ENCODE measurements around the gene TRIM36. TPM values are rescaled to one million over a fixed set of nuclear protein-coding genes. Genes with fewer than 3 reads are reported as not detected.
A peak's percentile ranks its signal among the peaks of the same experiment; 100 is the strongest.

The TRIM36 gene
- total RNA-seq, 4 donors from 2014 or later: 1.1 to 4.0 (median 2.0) TPM

DNA sequence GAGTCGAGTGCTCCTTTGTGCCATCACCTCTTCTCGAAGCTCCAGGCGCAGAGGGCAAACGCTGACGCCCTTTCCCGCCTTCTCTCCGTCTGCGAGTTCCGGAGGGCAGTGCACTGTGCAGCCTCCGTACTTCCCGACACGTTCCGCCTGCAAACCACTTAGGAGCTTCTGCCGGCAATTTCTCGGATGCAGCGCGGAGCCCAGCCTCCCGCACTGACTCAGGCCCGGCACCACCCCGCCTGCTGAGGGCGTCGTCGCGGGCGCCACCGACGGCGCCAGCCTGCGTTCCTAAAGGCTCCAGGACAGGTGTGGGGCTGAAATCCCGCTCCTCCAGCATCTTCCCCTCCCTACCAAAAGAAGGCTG lies 9.3 kb upstream of the TRIM36 start:
- no peaks in the 10 kb centered on the region for H3K9me3 ChIP-seq
- peaks cover 79% of the 10 kb centered on the region for H3K27me3 ChIP-seq
- TF ChIP-seq POLR2A (IDR thresholded peaks at IDR 0.05) (no peak), EP300 (IDR thresholded peaks at IDR 0.05) (no peak), POLR2AphosphoS5 (IDR thresholded peaks at IDR 0.05) (no peak)
- TF ChIP-seq, protein P1, sequence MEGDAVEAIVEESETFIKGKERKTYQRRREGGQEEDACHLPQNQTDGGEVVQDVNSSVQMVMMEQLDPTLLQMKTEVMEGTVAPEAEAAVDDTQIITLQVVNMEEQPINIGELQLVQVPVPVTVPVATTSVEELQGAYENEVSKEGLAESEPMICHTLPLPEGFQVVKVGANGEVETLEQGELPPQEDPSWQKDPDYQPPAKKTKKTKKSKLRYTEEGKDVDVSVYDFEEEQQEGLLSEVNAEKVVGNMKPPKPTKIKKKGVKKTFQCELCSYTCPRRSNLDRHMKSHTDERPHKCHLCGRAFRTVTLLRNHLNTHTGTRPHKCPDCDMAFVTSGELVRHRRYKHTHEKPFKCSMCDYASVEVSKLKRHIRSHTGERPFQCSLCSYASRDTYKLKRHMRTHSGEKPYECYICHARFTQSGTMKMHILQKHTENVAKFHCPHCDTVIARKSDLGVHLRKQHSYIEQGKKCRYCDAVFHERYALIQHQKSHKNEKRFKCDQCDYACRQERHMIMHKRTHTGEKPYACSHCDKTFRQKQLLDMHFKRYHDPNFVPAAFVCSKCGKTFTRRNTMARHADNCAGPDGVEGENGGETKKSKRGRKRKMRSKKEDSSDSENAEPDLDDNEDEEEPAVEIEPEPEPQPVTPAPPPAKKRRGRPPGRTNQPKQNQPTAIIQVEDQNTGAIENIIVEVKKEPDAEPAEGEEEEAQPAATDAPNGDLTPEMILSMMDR (IDR thresholded peaks at IDR 0.05): no peak
- WGBS: 80% methylated on average over 6 of the region's 30 CpGs
- H3K4me1 ChIP-seq: peaks cover 20% of the 10 kb centered on the region
- no peak for DNase-seq (ENCODE audit: low spot score in 2 of 2)
- no peaks in the 10 kb centered on the region for H3K36me3 ChIP-seq
- H3K27ac ChIP-seq: no peak overlapping the region
- peak overlapping the region; percentile 52 for H3K4me3 ChIP-seq

DNA sequence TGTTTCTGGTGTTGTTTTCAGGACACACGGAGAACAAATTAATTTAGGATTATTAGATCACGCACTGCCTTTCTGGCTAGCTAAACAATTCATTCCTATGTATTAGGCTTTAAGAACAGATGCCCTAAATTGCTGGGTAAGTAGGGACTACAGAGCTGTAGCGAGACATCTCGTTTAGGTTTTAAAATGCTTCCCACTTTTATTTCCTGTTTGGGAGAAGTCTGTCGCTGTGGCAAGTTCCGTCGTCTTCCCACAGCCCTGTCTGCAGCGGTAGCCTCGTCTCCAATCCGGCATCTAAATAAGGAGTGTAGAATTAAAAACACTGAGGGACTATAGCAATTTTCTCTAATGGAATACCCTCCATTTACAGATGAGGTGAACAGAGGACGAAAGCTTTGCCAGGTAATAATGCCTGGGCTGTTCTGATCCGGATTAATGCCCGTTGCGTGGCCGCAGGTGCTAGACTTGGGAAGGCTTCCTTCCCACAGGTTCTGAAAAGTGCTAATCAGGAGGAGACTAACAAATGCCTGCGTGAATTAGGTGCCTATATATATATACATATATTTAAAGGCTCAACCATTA lies 1.3 kb upstream of the TRIM36 start:
- Histone ChIP-seq H3K4me1 (peaks cover 23% of the 10 kb centered on the region), H3K4me3 (peak overlapping the region; percentile 80), H3K36me3 (no peaks in the 10 kb centered on the region), H3K27ac (no peak overlapping the region), H3K27me3 (peaks cover 38% of the 10 kb centered on the region), H3K9me3 (no peaks in the 10 kb centered on the region)
- WGBS: 33% methylated on average over 16 of the region's 16 CpGs
- DNase-seq (ENCODE audit: low spot score in 2 of 2): no peak
- TF ChIP-seq POLR2AphosphoS5 (IDR thresholded peaks at IDR 0.05) (no peak), POLR2A (IDR thresholded peaks at IDR 0.05) (no peak), EP300 (IDR thresholded peaks at IDR 0.05) (no peak)
- TF ChIP-seq, protein P1 (IDR thresholded peaks at IDR 0.05): no peak

DNA sequence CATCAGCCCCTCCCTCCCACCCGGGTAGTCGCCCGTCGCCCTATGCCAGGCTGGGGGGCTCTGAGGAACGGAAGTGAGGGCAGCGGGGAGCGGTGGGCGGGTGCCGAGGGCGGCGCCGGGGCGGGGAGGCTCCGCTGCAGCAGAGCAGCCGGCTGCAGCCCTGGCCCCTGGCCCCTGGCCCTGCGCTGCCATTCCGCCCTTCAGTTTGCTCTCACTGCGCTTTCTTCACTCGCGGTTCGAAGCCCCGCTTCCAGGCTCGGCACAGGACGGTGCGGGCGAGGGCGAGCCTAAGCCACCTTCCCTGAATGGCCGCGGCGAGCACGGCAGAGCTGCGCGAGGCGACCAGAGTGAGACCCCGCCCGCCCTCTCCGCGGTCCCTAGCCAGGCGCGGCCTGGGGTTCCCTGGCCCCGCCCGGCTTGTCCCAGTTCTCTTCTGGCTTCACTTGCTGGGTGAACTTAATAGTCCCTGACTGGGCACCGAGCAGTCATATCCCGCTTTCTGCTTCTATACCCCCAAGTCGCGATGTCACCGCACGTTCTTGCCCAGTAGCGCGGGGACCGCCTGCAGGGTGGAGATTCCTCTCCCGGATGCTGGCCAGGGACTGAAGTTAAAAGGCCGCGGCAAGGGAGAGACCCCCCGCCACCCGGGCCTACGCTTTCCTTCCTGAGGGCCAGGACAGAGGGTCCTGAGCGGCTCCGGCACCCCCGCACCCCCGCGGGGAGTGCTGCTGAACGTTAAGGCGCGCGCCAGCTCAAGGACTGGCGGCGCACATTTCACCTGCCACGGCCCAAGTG lies 623 bp upstream of the TRIM36 start:
- peak overlapping the region; percentile 80 for H3K4me3 ChIP-seq
- no peak for DNase-seq (ENCODE audit: low spot score in 2 of 2)
- WGBS: 0% methylated on average over 22 of the region's 69 CpGs
- H3K27me3 ChIP-seq: peaks cover 41% of the 10 kb centered on the region
- H3K27ac ChIP-seq: peak overlapping the region; percentile 52
- peaks cover 23% of the 10 kb centered on the region for H3K4me1 ChIP-seq
- H3K9me3 ChIP-seq: no peaks in the 10 kb centered on the region
- no peaks in the 10 kb centered on the region for H3K36me3 ChIP-seq
- TF ChIP-seq POLR2A (IDR thresholded peaks at IDR 0.05): no peak
- TF ChIP-seq, protein P1 (IDR thresholded peaks at IDR 0.05): no peak
- TF ChIP-seq POLR2AphosphoS5 (IDR thresholded peaks at IDR 0.05): no peak
- no peak for TF ChIP-seq EP300 (IDR thresholded peaks at IDR 0.05)

DNA sequence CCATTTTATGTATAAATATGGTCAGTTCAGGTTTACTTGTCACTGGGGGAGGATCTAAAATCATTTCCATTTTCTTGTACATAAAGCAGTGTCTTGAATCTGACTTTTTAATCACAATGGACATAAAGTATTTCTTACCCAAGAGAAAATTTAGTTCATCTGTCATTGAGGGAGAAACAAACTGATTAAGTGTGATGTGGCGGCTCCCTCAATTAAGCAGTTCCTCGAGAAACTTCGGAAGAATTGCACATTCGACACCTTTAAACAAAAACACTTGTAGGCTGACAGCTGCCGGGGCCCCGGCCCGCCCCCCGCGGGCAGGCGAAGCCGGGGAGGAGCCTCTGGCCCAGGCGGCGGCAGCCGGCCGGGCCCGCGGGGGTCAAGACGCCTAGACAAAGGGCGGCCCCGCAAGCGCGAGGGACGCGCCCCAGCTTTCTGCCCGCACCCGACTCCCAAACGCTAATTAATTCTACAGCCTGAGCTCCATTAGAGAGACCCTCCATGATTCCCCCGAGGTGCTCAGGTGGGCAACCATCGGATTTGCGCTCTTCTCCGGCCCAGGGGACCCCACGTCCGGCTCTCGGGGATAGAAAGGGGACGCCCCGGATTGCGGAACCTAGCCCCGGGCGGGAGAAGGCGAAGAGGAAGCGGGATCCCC lies 750 bp downstream of the TRIM36 start:
- H3K27ac ChIP-seq: no peak overlapping the region
- H3K4me1 ChIP-seq: peaks cover 23% of the 10 kb centered on the region
- no peak for DNase-seq (ENCODE audit: low spot score in 2 of 2)
- TF ChIP-seq POLR2AphosphoS5 (IDR thresholded peaks at IDR 0.05): no peak
- TF ChIP-seq, protein P1 (IDR thresholded peaks at IDR 0.05): no peak
- no peak for TF ChIP-seq POLR2A (IDR thresholded peaks at IDR 0.05)
- no peak for TF ChIP-seq EP300 (IDR thresholded peaks at IDR 0.05)
- WGBS: 6% methylated on average over 11 of the region's 41 CpGs
- H3K36me3 ChIP-seq: no peaks in the 10 kb centered on the region
- H3K27me3 ChIP-seq: peaks cover 44% of the 10 kb centered on the region
- no peaks in the 10 kb centered on the region for H3K9me3 ChIP-seq
- peak overlapping the region; percentile 80 for H3K4me3 ChIP-seq
